Measurements from ENCODE around the gene THSD4. TPM values are rescaled to one million over a fixed set of nuclear protein-coding genes. Genes with fewer than 3 reads are reported as not detected.

Gene THSD4
- total RNA-seq, 1 experiment from 2014 or later, result 65.4 TPM

GRCh38 chr15:71338827-71339542 lies 223.7 kb downstream of the THSD4 start:
- in situ Hi-C loops (cut with HindIII; ENCODE audit: low pct_unique_long_range_greater_than_20kb, low sequenced_read_pairs), result no loop called here
- intact Hi-C loops (cut with micrococcal nuclease; ENCODE audit: unreplicated experiment), result no loop called here
- no TSS peak for BruUV-seq (replicated peaks)
- Histone ChIP-seq H3K4me1 (ENCODE audit: control insufficient read depth, insufficient read depth, low read length) (no peaks in the 10 kb centered on the region), H3K4me3 (ENCODE audit: low read depth in 2 of 2, low read length in 2 of 2) (no peak overlapping the region), H3K27ac (ENCODE audit: low read length) (no peak overlapping the region), H3K36me3 (ENCODE audit: control insufficient read depth, insufficient read depth, low read length) (no peaks in the 10 kb centered on the region; the same call in 1 of the 2 replicates), H3K9me3 (ENCODE audit: control insufficient read depth, insufficient read depth, low read depth, low read length) (no peaks in the 10 kb centered on the region), H3K27me3 (ENCODE audit: control insufficient read depth, insufficient read depth, low read length) (no peaks in the 10 kb centered on the region)
- CTCF ChIA-PET, result no interaction called here
- POLR2A ChIA-PET, result interaction anchor here (0.6 kb wide), 1 partner anchor 9 kb away, joined by 8 read pairs; no protein-coding TSS in a partner anchor
- ATAC-seq, result no peak
- no peak for TF ChIP-seq POLR2AphosphoS5 (IDR thresholded peaks at IDR 0.05; ENCODE audit: low read depth, low read length)
- no peak for TF ChIP-seq SIN3A (IDR thresholded peaks at IDR 0.05; ENCODE audit: borderline replicate concordance, insufficient read depth, low read depth, low read length)
- no peak for TF ChIP-seq CTCF (IDR thresholded peaks at IDR 0.05)
- TF ChIP-seq REST (IDR thresholded peaks at IDR 0.05; ENCODE audit: insufficient read depth in 1 of 2, low read depth in 2 of 2, low read length in 1 of 2), result no peak
- TF ChIP-seq TCF7L2 (IDR thresholded peaks at IDR 0.05; ENCODE audit: low read depth, low read length), result no peak
- DNase-seq (ENCODE audit: low read depth, low spot score), result no peak

- no peaks in the 10 kb centered on the region for H3K9me3 ChIP-seq (ENCODE audit: control insufficient read depth, insufficient read depth, low read depth, low read length)
- H3K36me3 ChIP-seq (ENCODE audit: control insufficient read depth, insufficient read depth, low read length), result no peaks in the 10 kb centered on the region
- in situ Hi-C loops (cut with HindIII; ENCODE audit: low pct_unique_long_range_greater_than_20kb, low sequenced_read_pairs), result no loop called here
- H3K4me3 ChIP-seq (ENCODE audit: low read depth in 2 of 2, low read length in 2 of 2), result no peak overlapping the region
- TF ChIP-seq TCF7L2 (IDR thresholded peaks at IDR 0.05; ENCODE audit: low read depth, low read length) (no peak), REST (IDR thresholded peaks at IDR 0.05; ENCODE audit: insufficient read depth in 1 of 2, low read depth in 2 of 2, low read length in 1 of 2) (no peak)
- no peaks in the 10 kb centered on the region for H3K27me3 ChIP-seq (ENCODE audit: control insufficient read depth, insufficient read depth, low read length)
- no TSS peak for BruUV-seq (replicated peaks)
- no peaks in the 10 kb centered on the region for H3K4me1 ChIP-seq (ENCODE audit: control insufficient read depth, insufficient read depth, low read length)
- no peak overlapping the region for H3K27ac ChIP-seq (ENCODE audit: low read length)
- ATAC-seq (no peak), DNase-seq (ENCODE audit: low read depth, low spot score) (no peak)
- ChIA-PET POLR2A (no interaction called here), CTCF (no interaction called here)
- intact Hi-C loops (cut with micrococcal nuclease; ENCODE audit: unreplicated experiment), result no loop called here
Observed at GRCh38 chr15:71341811-71342550, 226.7 kb downstream of the THSD4 start.
